ENCODE results near the gene SMARCD3.

DNA sequence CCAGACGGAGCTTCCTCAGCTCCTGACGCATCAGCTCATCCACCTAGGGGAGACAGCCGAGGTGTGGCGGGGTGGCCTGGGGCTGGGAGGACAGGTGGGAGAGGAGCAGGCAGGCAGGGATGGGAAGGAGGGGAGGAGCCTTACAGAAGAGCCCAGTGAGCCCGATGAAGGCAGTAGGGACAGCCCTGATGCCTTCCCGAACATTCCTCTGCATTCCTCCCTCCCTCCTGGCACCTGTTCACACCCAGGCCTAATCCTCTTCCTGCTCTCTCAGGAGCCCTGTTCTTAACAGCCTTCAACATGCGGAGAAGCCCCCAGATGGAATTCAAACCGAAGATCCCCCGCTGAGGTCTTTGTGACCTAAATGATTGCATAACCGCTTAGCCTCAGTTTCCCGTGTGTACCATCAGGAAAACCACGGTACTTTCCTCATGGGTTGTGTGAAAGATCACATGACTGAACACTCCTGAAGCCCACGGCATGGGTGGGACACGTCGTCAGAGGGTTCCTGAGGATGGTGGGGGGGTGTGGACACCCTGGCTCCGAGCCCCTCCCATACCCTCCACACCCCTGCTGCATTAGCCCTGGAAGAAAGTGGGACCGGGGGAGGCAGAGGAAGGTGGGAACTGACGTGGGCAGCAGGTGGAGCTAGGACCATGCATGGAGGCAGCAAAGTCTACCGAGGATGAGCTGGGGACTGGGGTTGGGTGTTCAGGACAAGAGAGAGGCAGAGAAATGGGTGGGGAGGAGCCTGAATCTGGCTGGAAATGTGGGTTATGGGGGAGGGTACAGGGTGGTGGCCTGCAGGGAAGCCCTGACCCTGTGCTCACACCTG lies 52.7 kb downstream of the SMARCD3 start:
- TF ChIP-seq, protein P1, sequence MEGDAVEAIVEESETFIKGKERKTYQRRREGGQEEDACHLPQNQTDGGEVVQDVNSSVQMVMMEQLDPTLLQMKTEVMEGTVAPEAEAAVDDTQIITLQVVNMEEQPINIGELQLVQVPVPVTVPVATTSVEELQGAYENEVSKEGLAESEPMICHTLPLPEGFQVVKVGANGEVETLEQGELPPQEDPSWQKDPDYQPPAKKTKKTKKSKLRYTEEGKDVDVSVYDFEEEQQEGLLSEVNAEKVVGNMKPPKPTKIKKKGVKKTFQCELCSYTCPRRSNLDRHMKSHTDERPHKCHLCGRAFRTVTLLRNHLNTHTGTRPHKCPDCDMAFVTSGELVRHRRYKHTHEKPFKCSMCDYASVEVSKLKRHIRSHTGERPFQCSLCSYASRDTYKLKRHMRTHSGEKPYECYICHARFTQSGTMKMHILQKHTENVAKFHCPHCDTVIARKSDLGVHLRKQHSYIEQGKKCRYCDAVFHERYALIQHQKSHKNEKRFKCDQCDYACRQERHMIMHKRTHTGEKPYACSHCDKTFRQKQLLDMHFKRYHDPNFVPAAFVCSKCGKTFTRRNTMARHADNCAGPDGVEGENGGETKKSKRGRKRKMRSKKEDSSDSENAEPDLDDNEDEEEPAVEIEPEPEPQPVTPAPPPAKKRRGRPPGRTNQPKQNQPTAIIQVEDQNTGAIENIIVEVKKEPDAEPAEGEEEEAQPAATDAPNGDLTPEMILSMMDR (IDR thresholded peaks at IDR 0.05; ENCODE audit: low read length), result no peak
- TF ChIP-seq EZH2 (IDR thresholded peaks at IDR 0.05; ENCODE audit: borderline replicate concordance, low read length), result no peak
